ENCODE results near the gene KRTAP4-2.
"Not testable (repeated sequence)": the region's sequence is repeated elsewhere in the genome, so short reads cannot be mapped to it uniquely, and the experiment has no call there.

The KRTAP4-2 gene

GRCh38 chr17:41167561-41167960 is 10.5 kb downstream of the KRTAP4-2 start:
- Histone ChIP-seq H3K4me3 (ENCODE audit: insufficient read depth, low read depth, low read length, poor library complexity, severe bottlenecking) (no peak overlapping the region), H3K36me3 (ENCODE audit: control insufficient read depth, insufficient read depth, low read length) (no peaks in the 10 kb centered on the region), H3K4me1 (ENCODE audit: control insufficient read depth, insufficient read depth, low read length, poor library complexity, severe bottlenecking) (no peaks in the 10 kb centered on the region), H3K9me3 (ENCODE audit: control insufficient read depth, low read length) (no peaks in the 10 kb centered on the region), H3K27me3 (replicated peaks; ENCODE audit: control insufficient read depth, insufficient read depth, low read length, poor library complexity, severe bottlenecking) (no peaks in the 10 kb centered on the region), H3K27ac (ENCODE audit: insufficient read depth, low read length, poor library complexity, severe bottlenecking) (no peak overlapping the region)
- no peak for DNase-seq

- Histone ChIP-seq H3K27me3 (replicated peaks; ENCODE audit: control insufficient read depth, insufficient read depth, low read length, poor library complexity, severe bottlenecking) (peaks cover 3% of the 10 kb centered on the region), H3K4me3 (ENCODE audit: insufficient read depth, low read depth, low read length, poor library complexity, severe bottlenecking) (no peak overlapping the region), H3K4me1 (ENCODE audit: control insufficient read depth, insufficient read depth, low read length, poor library complexity, severe bottlenecking) (no peaks in the 10 kb centered on the region), H3K27ac (ENCODE audit: insufficient read depth, low read length, poor library complexity, severe bottlenecking) (no peak overlapping the region), H3K9me3 (ENCODE audit: control insufficient read depth, low read length) (no peaks in the 10 kb centered on the region), H3K36me3 (ENCODE audit: control insufficient read depth, insufficient read depth, low read length) (no peaks in the 10 kb centered on the region)
- DNase-seq = no peak
These were observed 14.2 kb downstream of the KRTAP4-2 start for GRCh38 chr17:41163828-41164227.

GRCh38 chr17:41160648-41161047 is 17.4 kb downstream of the KRTAP4-2 start, which contains the start of gene KRTAP4-4:
KRTAP4-4 (minus strand) TSS chr17:41160748; CDS start chr17:41160691, 57 bp downstream.
- no peak for DNase-seq
- no peaks in the 10 kb centered on the region for H3K9me3 ChIP-seq (ENCODE audit: control insufficient read depth, low read length)
- H3K27me3 ChIP-seq (replicated peaks; ENCODE audit: control insufficient read depth, insufficient read depth, low read length, poor library complexity, severe bottlenecking) = peaks cover 3% of the 10 kb centered on the region
- no peaks in the 10 kb centered on the region for H3K36me3 ChIP-seq (ENCODE audit: control insufficient read depth, insufficient read depth, low read length)
- H3K4me3 ChIP-seq (ENCODE audit: insufficient read depth, low read depth, low read length, poor library complexity, severe bottlenecking) = no peak within 1 kb of the TSS
- H3K4me1 ChIP-seq (ENCODE audit: control insufficient read depth, insufficient read depth, low read length, poor library complexity, severe bottlenecking) = no peaks in the 10 kb centered on the region
- H3K27ac ChIP-seq (ENCODE audit: insufficient read depth, low read length, poor library complexity, severe bottlenecking) = no peak within 1 kb of the TSS

- not testable (repeated sequence) for H3K27ac ChIP-seq (ENCODE audit: insufficient read depth, low read length, poor library complexity, severe bottlenecking); H3K36me3 ChIP-seq (ENCODE audit: control insufficient read depth, insufficient read depth, low read length); H3K4me1 ChIP-seq (ENCODE audit: control insufficient read depth, insufficient read depth, low read length, poor library complexity, severe bottlenecking); DNase-seq; H3K27me3 ChIP-seq (replicated peaks; ENCODE audit: control insufficient read depth, insufficient read depth, low read length, poor library complexity, severe bottlenecking); H3K4me3 ChIP-seq (ENCODE audit: insufficient read depth, low read depth, low read length, poor library complexity, severe bottlenecking); H3K9me3 ChIP-seq (ENCODE audit: control insufficient read depth, low read length)
These were observed 17.8 kb downstream of the KRTAP4-2 start for GRCh38 chr17:41160190-41160589.

- Histone ChIP-seq H3K4me1 (ENCODE audit: control insufficient read depth, insufficient read depth, low read length, poor library complexity, severe bottlenecking) (no peaks in the 10 kb centered on the region), H3K36me3 (ENCODE audit: control insufficient read depth, insufficient read depth, low read length) (no peaks in the 10 kb centered on the region), H3K4me3 (ENCODE audit: insufficient read depth, low read depth, low read length, poor library complexity, severe bottlenecking) (no peak overlapping the region), H3K27me3 (replicated peaks; ENCODE audit: control insufficient read depth, insufficient read depth, low read length, poor library complexity, severe bottlenecking) (no peaks in the 10 kb centered on the region), H3K27ac (ENCODE audit: insufficient read depth, low read length, poor library complexity, severe bottlenecking) (no peak overlapping the region), H3K9me3 (ENCODE audit: control insufficient read depth, low read length) (no peaks in the 10 kb centered on the region)
- DNase-seq = no peak
These were observed 24.2 kb downstream of the KRTAP4-2 start for GRCh38 chr17:41153856-41154255.

- Histone ChIP-seq H3K9me3 (ENCODE audit: control insufficient read depth, low read length) (no peaks in the 10 kb centered on the region), H3K27me3 (replicated peaks; ENCODE audit: control insufficient read depth, insufficient read depth, low read length, poor library complexity, severe bottlenecking) (no peaks in the 10 kb centered on the region), H3K4me1 (ENCODE audit: control insufficient read depth, insufficient read depth, low read length, poor library complexity, severe bottlenecking) (no peaks in the 10 kb centered on the region), H3K4me3 (ENCODE audit: insufficient read depth, low read depth, low read length, poor library complexity, severe bottlenecking) (no peak overlapping the region), H3K36me3 (ENCODE audit: control insufficient read depth, insufficient read depth, low read length) (no peaks in the 10 kb centered on the region), H3K27ac (ENCODE audit: insufficient read depth, low read length, poor library complexity, severe bottlenecking) (no peak overlapping the region)
- DNase-seq = no peak
These were observed 26.5 kb downstream of the KRTAP4-2 start for GRCh38 chr17:41151525-41151924.

GRCh38 chr17:41150026-41150425 is 28.0 kb downstream of the KRTAP4-2 start:
- DNase-seq = no peak
- Histone ChIP-seq H3K27ac (ENCODE audit: insufficient read depth, low read length, poor library complexity, severe bottlenecking) (no peak overlapping the region), H3K27me3 (replicated peaks; ENCODE audit: control insufficient read depth, insufficient read depth, low read length, poor library complexity, severe bottlenecking) (no peaks in the 10 kb centered on the region), H3K4me1 (ENCODE audit: control insufficient read depth, insufficient read depth, low read length, poor library complexity, severe bottlenecking) (no peaks in the 10 kb centered on the region), H3K9me3 (ENCODE audit: control insufficient read depth, low read length) (no peaks in the 10 kb centered on the region), H3K4me3 (ENCODE audit: insufficient read depth, low read depth, low read length, poor library complexity, severe bottlenecking) (no peak overlapping the region), H3K36me3 (ENCODE audit: control insufficient read depth, insufficient read depth, low read length) (no peaks in the 10 kb centered on the region)

- DNase-seq = no peak
- Histone ChIP-seq H3K4me3 (ENCODE audit: insufficient read depth, low read depth, low read length, poor library complexity, severe bottlenecking) (no peak within 1 kb of the TSS), H3K36me3 (ENCODE audit: control insufficient read depth, insufficient read depth, low read length) (no peaks in the 10 kb centered on the region), H3K9me3 (ENCODE audit: control insufficient read depth, low read length) (no peaks in the 10 kb centered on the region), H3K4me1 (ENCODE audit: control insufficient read depth, insufficient read depth, low read length, poor library complexity, severe bottlenecking) (no peaks in the 10 kb centered on the region), H3K27me3 (replicated peaks; ENCODE audit: control insufficient read depth, insufficient read depth, low read length, poor library complexity, severe bottlenecking) (no peaks in the 10 kb centered on the region), H3K27ac (ENCODE audit: insufficient read depth, low read length, poor library complexity, severe bottlenecking) (no peak within 1 kb of the TSS)
These were observed 28.4 kb downstream of the KRTAP4-2 start, which contains the start of gene KRTAP4-5 for GRCh38 chr17:41149652-41149985. KRTAP4-5 (minus strand) TSS chr17:41149825; CDS start chr17:41149767, 58 bp downstream.

GRCh38 chr17:41148971-41149651 is 28.9 kb downstream of the KRTAP4-2 start:
- not testable (repeated sequence) for H3K9me3 ChIP-seq (ENCODE audit: control insufficient read depth, low read length); H3K27ac ChIP-seq (ENCODE audit: insufficient read depth, low read length, poor library complexity, severe bottlenecking); H3K27me3 ChIP-seq (replicated peaks; ENCODE audit: control insufficient read depth, insufficient read depth, low read length, poor library complexity, severe bottlenecking); H3K4me1 ChIP-seq (ENCODE audit: control insufficient read depth, insufficient read depth, low read length, poor library complexity, severe bottlenecking); DNase-seq; H3K4me3 ChIP-seq (ENCODE audit: insufficient read depth, low read depth, low read length, poor library complexity, severe bottlenecking); H3K36me3 ChIP-seq (ENCODE audit: control insufficient read depth, insufficient read depth, low read length)

- no peak for DNase-seq
- Histone ChIP-seq H3K4me1 (ENCODE audit: control insufficient read depth, insufficient read depth, low read length, poor library complexity, severe bottlenecking) (no peaks in the 10 kb centered on the region), H3K4me3 (ENCODE audit: insufficient read depth, low read depth, low read length, poor library complexity, severe bottlenecking) (no peak overlapping the region), H3K27me3 (replicated peaks; ENCODE audit: control insufficient read depth, insufficient read depth, low read length, poor library complexity, severe bottlenecking) (no peaks in the 10 kb centered on the region), H3K36me3 (ENCODE audit: control insufficient read depth, insufficient read depth, low read length) (no peaks in the 10 kb centered on the region), H3K9me3 (ENCODE audit: control insufficient read depth, low read length) (no peaks in the 10 kb centered on the region), H3K27ac (ENCODE audit: insufficient read depth, low read length, poor library complexity, severe bottlenecking) (no peak overlapping the region)
These were observed 30.4 kb downstream of the KRTAP4-2 start for GRCh38 chr17:41147531-41148204.
